Hindlimb muscle (tissue), 1 donor: Measurements from ENCODE around the gene TMX4. TPM values are rescaled to one million over a fixed set of nuclear protein-coding genes. Genes with fewer than 3 reads are reported as not detected.
"Not testable (repeated sequence)": the region's sequence is repeated elsewhere in the genome, so short reads cannot be mapped to it uniquely, and the experiment has no call there.

ENCODE experiments used
- DNase-seq: peaks from one replicate; pipeline ENCODE4 v3.0.0-alpha.2; 2013
- polyA plus RNA-seq: library from polyadenylated mRNA; unstranded; fragments of 120-200 nt; gene quantifications from one replicate; pipeline ENCODE4 v1.2.1, GENCODE V29; 2013; ENCODE audit not compliant: insufficient read length

Gene TMX4
- polyA plus RNA-seq, 1 donor = 17.5 TPM

DNA sequence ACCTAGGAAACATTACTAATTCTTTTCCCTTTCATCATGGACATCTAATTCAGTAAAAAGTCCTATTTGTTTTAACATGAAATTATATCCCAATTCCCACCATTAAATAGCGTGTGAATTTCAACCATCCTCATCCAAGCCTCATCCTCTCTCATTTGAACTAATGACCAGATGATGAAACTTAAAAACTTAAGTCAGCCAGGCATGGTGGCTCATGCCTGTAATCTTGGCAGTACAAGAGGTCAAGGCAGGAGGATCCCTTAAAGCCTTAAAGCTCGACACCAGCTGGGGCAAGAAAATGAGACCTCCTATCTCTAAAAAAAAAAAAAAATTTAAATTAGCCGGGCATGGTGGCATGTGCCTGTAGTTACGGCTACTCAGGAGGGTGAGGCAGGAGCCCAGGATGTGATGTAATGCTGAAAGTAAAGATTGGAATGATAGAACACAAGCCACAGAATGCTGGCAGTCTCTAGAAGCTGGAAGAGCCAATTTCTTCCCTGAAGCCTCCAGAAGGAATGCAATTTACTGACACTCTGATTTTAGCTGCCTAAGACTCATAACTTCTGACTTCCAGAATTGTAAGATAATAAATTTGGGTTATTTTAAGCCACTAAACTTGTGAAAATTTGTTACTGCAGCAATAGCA lies 52.2 kb downstream of the TMX4 start:
- no peak for DNase-seq

DNA sequence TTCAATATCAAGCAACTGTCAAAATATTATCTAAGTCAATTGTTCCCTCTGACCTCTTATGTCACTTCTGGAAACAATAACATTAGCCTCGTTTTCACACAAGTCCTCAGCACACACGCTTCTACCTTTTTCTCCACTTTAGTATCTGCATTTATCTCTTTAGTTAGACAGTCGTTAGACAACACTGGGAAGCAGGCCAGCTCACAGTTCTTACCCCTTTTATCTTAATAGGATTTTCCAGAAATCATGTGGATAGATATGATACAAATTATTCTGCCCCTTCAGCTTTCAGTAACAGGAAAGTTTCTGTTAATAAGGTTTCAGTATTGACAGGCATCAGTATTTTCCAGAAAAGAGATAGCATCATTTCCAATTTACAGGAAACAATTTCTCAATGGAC lies 53.4 kb downstream of the TMX4 start:
- DNase-seq = no peak

DNA sequence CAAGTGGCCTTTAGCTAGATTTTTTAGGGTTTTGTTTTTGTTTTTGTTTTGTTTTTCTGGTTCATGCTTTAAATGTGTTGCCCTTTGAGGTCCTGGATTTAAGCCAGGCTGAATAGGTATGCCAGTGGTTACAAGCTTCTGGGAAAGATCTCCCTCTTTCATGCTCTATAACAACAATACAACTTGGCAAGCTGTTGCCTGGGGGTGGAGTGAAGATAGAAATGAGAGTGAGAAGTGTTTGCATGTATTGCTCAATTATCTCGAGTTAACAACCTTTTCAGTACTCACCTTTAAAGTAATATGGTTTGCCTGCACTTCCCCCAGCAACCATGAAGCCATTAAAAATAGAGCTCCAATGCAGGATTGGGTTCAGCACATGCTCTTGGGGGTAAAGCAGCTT lies 60.1 kb downstream of the TMX4 start:
- DNase-seq = no peak

DNA sequence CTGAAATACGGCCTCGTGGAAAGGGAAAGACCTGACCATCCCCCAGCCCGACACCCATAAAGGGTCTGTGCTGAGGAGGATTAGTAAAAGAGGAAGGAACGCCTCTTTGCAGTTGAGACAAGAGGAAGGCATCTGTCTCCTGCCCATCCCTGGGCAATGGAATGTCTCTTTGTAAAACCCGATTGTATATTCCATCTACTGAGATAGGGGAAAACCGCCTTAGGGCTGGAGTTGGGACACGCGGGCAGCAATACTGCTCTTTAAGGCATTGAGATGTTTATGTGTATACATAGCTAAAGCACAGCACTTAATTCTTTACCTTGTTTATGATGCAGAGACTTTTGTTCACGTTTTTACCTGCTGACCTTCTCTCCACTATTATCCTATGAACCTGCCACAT lies 63.0 kb downstream of the TMX4 start:
- not testable (repeated sequence) for DNase-seq

DNA sequence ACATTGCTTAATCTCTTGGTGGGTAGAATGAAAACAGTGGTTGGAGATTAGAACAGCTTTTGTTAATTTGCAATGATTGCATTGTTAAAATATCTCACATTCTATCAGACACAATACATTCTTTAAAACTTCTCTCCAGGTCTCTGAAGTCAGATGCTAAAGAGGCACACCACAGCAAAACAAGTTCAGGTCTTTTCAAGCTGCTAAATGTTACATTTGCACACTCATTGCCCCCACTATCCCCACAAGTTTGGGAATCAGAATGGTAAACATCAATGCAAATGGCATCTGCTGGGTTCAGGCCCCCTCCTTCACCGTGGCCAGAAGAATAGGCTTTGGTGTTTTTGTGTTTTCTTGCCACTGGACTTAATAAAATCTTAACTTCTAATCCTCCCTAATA lies 69.2 kb downstream of the TMX4 start:
- DNase-seq = no peak

DNA sequence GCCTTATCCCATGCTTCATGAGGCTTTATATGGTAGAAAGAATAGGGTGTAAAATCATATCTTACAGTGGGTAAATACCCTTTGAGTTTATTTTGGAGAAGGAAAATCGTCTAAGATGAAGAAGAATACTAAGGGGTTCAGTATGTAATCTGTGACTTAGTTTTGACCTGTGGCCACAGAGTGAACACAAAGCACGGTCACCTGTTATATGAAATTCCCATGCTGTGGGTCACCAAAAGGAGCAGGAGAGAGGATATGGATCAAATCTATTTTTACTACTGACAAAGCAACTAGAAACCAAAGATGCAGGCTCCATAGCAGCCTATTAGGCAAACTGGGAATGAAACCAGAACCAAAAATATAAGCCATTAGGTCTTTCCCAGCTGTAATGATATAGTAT lies 75.7 kb downstream of the TMX4 start:
- no peak for DNase-seq

DNA sequence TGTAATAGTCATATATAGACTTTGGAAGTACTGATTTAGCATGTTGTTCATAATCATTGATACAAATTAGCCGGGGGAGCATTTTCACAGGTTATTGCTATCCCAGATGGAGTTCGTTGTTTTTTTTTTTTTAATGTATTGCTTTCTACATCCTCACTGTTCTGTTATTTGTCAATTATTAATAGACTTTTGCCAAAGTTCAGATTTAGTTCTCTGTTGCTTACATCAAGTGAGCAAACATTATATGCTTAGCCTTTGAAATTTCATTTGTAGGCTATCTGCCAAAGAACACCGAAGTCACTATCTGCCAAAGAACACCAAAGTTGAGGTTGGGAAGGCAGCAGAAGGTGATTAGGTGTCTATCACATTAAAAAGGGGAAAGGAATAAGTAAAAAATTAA lies 79.2 kb downstream of the TMX4 start, which contains the start of gene HAO1:
Gene HAO1, minus strand, starts transcription at position 118 of the 400 bp plus-strand sequence. Its CDS starts 36 bp downstream, at position 82.
- no peak for DNase-seq

DNA sequence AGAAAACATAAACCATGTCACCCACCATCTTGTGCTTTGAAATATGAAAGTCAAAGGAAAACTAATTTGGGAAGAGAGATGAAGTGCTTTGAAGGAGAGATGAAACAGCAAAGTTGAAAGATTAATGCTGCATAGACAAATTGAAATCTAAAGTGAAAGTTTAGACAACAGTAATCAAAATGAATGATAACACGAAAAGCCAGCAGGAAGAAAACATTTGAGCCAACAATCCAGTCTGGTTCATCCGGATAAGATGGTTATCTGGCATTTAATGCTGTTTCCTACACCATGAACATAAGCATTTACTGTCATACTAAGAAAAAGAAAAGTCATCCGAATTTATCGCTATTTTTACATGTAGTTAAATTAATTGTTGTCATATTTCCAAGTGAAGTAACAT lies 79.9 kb downstream of the TMX4 start:
- DNase-seq = no peak

DNA sequence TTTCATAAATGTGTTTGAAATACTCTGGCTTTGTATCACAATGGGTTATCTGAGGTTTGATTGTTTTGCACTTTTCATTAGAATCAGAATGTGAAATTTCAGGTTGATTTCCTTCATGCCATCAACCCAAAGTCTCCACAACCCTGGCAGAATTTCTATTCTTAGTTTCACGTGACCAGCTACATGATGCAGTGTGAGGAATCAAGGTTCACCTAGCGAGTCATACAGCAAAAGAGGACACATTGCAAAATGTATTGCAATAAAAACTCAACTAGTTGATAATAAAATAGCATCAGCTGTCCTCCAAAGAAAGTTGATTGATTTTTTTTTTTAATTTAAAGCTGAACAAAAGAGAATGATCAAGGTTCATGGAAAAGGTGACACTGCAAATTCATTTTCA lies 81.5 kb downstream of the TMX4 start:
- DNase-seq = no peak

DNA sequence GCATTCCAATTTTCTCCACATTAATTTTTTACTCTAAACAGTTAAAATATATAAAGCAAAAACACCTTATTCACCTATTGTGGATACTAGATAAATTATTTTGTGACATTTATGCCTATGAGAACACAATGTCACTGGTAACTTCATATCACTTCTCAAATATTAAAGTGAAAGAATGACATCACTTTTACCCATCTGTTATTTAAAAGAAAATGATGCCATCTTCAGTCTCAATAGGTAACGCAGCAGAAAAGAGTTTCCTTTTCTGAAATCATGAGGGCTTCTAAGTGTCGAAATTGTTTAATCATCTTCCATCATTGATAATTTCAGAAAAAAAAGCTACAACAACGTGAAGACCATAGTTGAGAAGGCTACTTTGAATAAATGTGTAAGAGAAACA lies 82.2 kb downstream of the TMX4 start:
- no peak for DNase-seq

DNA sequence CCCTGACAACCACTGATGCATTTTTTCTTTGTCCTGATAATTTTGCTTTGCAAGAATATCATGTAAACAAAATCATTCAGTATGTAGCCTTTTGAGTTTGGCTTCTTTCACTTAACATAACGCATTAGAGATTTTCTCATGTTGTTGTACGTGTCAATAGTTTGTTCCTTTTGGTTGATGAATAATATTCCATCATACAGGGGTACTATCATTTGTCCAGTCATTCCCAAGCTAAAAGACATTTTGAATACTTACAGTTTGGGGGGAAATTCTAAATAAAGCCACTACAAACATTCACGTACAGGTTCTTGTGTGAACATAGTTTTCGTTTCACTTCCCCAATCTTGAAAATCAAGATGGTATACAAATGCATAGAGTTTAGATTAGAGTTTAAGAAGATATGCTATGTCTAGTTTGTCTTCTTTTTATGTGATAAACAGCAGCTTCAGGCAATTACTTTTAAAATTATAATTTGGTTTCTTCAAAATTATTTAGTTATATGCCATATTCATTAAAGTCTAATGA lies 84.5 kb downstream of the TMX4 start:
- no peak for DNase-seq

DNA sequence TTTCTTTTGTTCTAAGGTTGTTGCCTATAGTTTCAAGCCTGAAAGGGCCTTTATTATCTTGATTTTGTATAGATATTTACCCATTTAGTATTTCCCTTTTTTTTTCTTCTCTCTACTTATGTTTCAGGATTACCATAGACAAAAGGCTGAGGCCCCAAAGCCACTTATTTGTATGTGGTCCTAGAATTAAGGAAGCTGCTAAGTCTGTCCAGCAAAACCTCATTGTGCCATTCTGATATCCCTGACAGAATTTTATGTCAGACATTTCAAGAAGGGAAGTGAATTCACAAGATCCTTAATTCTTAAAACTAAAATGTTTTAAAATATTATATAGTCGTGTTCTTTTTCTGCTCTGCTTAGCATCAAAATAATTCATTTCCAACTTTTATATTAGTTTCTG lies 86.2 kb downstream of the TMX4 start:
- no peak for DNase-seq

DNA sequence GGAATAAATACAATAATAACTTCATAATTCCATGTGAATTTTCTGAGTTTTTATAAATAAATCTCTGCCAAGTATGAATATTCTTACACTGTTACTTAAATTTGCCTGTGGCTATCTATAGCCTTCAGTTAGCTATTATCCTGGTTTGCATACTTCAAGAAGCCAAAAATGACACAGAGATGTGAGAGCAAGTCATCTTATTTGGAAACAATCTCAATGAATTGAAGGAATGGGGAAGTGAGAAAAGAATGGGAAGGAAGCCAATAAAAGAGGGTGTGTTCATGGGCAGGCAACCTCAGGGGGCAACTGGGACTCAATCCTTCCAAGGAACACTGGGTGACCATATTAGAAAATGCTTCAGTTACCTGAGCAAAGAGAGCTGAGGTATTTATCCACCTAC lies 89.2 kb downstream of the TMX4 start:
- no peak for DNase-seq

Other genes with a start within 250 kb of the TMX4 start
- not detected for gene HAO1, start 79.3 kb downstream of the TMX4 start, polyA plus RNA-seq
- gene PLCB1, start 112.5 kb upstream of the TMX4 start, polyA plus RNA-seq = 15.9 TPM